NOMO-1 treated with DMSO at 0.1 percent for 48 hours (cell line): ENCODE measurements around the gene MTRFR.
"Not testable (repeated sequence)": the region's sequence is repeated elsewhere in the genome, so short reads cannot be mapped to it uniquely, and the experiment has no call there.

Experiments
- DNase-seq: peaks from one replicate; lab custom pipeline; 2025; ENCODE audit not compliant: unreplicated experiment; lab: John Stamatoyannopoulos, UW

MTRFR gene

GRCh38 chr12:123248996-123249741 lies 15.9 kb downstream of the MTRFR start:
- DNase-seq = not testable (repeated sequence)

- DNase-seq = no peak
Observed at GRCh38 chr12:123250471-123251383, 17.5 kb downstream of the MTRFR start.

- DNase-seq = no peak
Observed at GRCh38 chr12:123251403-123252076, 18.3 kb downstream of the MTRFR start.

GRCh38 chr12:123252365-123252764 lies 19.1 kb downstream of the MTRFR start:
- not testable (repeated sequence) for DNase-seq

DNA sequence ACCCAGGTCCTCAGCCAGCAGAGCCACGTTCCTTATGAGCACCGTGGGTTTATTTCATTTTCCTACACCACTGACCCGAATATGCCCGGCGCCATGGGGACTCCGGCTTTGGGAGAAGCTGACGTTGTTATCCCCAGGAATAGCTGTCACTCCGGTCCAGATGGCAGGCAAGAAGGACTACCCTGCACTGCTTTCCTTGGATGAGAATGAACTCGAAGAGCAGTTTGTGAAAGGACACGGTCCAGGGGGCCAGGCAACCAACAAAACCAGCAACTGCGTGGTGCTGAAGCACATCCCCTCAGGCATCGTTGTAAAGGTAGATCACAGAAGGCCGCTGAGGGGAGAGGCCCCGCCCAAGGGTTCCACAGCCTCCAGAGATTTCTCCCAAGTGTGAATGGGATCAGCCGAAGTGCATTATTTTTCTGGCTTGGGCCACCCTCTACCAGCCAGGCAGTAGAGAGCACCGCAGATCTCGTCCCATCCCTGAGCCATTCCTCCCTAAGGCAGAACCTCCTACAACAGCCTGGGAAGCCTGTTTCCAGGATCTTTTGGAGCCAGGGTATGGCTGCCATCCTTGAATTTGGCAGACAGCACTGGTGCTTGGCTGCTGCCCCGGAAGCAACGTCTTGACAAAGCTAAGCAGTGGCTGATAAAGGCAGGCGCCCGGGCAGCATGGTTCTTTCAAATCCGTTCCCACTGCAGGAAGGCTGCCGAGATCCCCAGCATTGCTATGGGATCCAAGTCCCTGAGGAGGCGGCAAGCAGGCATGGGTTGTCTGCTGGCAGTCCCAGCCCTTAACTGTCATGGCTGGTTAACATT lies 20.6 kb downstream of the MTRFR start:
- no peak for DNase-seq

DNA sequence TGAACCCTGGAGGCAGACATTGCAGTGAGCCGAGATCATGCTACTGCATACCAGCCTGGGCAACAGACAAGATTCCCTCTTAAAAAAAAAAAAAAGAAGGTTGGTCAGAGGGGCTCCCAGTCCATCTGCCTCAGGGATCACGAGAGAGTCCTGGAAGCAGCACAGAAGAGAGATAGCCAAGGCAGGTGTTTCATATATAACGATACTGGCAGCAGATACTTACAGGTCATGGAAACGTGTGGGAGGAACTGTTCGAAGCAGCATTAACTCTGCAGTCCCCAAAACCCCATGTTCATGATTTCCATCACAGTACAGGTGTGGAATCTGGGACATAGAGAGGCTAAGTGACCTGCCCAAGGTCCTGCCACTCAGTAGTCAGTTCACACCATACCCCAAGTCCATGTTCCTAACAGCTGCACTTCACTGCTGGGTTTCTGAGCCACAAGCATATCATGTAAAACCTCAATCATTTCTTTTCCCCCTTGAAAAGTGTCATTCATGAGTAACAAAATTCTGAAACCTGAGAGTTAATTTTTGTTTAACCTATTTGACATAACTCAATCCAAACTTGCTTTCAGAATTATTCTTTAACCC lies 21.7 kb downstream of the MTRFR start:
- no peak for DNase-seq

DNA sequence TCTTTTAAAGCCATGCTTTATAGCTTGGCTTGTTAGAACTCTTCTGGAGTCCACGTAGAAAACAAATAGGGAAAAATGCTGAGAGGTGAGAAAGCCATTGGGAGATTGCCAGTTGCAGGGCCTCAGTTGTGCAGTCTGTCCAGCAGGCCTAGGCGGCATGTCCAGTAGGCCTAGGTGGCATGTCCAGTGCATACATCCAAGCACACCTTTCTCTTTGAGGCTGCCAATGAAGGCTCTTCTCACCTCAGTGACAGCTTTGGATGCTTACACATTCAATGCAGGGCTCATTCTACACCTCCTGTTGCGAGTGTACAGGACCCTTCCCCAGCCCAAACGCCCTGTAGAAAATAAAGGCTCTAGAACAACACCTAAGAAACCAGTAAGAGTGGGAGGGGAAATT lies 25.4 kb downstream of the MTRFR start:
- no peak for DNase-seq

- no peak for DNase-seq
Observed at GRCh38 chr12:123260081-123260480, 26.8 kb downstream of the MTRFR start.

DNA sequence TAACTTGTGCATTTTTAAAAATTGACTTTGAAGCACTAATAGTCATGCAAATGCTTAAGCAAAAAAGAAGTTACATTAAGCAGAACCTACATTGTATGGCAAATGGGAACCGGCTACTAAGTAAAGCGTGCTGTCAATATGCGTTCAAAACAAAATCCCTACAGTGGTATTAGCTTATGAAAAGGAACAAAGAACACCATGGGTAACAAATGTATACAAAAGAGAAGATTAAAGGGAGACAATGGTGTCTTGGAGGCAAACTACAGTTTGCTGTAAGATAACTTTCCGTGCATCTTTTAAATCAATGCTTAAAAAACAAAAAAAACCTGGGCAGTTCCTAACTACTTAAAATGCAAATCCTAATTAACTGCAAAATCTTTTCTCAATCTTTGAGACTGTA lies 28.0 kb downstream of the MTRFR start:
- DNase-seq = no peak

DNA sequence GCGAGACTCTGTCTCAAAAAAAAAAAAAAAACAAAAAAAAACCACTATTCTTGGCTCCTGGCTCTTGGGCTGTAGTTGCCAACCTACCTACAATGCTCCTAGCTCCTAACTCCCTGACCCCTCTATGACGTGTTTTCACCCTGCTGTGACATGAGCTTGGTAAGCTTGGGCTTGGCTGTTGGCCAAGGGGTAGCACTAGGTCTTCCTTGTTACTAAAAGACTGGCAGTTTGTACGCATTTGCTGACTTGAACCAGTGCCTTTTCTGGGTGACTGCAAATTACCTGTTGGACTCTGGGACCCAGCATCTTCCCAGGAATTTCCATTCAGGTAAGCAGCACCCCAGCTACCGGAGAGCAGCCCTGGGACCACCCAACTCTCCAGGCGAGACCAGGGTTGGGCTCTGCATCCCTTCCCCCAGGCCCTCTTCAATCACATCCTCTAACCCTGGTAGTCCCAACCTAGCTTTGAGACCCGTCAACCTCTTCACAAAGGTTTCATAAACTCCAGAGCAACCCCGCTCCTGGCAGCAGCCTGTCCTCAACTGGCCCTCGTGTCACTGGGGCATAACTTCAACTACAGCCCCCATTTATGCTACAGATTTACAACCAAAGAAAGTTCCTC lies 30.1 kb downstream of the MTRFR start:
- no peak for DNase-seq

DNA sequence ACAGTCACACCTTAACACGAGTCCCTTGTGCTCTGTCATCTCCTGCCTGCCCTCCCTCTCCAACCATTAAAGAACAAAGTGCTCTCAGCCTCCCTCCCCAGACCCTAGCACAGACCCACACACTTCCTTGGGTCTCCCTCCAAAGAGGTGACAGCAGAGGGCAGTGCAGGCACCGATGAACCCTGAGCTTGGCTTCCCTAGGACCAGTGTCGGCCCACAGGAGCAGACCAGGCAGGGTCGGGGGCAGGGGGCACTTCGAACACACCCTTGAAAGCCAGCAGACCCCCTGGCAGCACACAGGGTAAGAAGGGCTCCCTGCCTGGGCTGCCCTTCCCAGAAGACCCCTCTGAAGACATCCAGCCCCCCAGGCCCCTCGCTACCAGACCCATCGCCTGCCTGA lies 31.4 kb downstream of the MTRFR start:
- DNase-seq = no peak

DNA sequence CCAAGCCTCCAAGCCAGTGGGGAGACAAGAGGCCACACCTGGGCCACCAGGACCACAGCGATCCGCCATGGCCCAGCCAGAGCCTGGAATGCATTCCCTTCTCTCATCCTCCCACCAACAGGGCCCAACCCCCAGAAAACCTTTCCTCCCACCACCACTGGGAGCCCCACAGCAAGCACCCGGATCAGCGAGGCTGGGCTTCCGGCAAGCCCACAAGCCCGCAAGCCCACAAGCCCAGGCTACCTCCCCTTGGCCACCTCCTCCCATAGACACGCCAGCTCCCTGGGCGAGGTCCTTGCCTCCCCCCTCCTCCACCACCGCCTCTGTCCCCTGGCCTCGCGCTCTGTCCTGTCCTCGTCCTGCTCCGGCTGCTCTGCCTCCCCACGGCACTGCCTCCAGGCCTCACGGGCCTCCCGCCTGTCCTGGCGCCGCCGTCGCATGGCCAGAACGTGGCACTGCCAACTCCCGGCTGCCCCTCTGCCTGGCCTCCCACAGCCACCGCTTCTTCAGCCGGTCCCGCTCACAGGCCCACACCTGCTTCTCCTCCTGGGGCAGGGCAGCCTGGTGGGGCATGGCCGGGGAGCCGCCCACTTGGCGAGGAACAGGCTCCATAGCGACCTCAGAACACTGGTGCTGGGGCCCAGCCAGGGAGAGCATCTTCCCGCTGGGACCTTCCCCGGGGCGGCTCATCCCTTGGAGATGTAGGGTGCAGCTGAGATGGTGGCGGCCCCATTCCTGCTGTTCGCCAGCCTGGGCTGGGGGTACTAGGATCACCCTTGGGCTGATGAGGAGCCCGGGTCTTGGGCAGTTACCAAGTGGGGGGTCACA lies 32.8 kb downstream of the MTRFR start:
- DNase-seq = no peak

DNA sequence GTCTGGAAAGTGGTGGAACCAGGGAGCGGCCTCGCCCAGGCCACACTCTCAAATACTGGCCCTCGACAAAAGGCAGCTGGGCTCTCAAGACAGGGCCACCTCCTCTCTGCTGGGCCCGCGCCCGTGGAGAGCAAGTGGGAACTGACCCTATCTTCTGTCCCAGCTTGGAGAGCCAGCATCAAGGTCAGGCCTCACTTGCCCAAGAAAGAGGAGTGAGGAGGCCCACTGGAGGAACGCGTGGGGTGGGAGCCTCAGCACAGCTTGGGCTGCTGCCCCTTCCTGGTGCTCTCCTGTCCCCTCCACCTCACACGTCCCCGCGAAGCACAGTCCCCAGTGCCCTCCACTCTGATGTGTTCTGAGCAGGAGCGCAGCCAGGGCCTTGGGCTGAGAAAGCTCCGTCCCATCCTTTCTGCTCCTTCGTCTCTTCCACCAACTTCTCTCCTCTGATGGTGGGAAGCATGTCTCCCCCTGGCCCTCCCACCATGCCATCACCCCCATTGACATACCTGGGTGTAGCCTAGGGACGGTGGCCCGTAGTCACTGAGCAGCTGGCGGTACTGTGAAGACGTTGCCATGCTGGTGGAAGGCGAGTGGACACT lies 33.5 kb downstream of the MTRFR start:
- no peak for DNase-seq

DNA sequence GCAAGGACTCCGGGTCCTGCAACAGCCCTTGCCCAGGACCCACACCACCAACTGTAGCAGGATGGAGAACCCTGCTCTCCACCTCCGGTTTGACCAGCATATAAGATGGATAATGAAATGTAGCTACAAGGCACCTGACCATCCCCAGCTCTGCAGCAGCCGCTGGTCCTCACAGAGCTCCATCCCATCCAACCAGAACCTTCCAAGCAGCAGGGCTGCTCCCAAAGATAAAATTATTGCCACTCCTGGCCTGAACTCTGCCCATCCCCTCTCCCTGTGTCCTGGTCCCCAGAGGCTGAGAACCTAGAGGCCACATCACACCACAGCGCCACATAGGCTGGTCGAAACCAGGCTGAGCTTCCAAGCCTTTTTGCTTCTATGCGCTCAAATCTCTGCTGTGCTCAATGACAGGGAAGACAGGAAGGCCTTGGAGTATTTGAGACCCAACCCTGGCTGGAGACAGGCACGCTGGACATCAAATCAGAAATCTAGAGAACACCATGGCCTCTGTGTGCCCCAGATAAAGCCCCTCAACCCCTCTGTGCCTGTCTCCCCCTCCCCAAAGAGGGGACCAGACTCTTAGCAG lies 34.2 kb downstream of the MTRFR start:
- no peak for DNase-seq

DNA sequence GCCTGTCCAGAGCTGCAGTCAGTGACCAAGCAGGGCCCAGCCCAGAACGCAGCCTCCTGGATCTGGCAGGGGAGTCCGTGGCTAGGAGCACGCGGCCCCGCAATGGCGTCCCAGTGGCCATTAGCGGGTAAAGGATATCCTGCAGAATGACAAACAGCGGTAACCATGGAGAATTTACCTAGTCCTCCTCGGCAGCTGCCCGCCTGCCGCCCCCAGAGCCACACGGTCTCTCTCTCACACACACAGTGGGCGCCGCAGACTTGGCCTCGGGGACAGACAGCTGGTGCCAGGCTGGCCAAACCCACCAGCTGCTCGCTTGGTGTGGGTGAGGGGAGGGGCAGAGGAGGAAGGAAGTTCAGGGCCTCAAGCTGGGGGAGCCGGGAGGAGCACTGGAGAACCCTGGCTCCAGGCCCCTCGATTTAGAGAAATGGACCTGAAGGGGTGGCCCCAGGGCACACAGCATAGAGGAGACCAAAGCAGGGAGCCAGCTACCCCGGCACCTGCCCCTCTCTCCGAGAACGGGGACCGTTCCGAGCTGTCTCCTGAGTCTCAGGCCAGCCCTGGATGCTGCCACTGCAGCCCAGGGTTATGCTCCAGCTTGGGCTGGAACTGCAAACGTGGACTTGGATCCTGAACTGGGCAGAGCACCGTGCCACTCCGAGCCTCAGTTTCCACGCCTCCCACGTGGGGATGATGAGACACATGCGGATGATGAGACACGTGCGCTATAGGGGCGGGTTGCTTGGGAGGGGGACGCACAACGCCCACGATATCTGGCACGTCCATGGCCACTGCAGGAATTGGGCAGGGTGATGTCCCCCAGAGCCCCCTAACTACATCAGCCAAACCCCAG lies 35.0 kb downstream of the MTRFR start:
- peak; percentile 24 for DNase-seq

DNA sequence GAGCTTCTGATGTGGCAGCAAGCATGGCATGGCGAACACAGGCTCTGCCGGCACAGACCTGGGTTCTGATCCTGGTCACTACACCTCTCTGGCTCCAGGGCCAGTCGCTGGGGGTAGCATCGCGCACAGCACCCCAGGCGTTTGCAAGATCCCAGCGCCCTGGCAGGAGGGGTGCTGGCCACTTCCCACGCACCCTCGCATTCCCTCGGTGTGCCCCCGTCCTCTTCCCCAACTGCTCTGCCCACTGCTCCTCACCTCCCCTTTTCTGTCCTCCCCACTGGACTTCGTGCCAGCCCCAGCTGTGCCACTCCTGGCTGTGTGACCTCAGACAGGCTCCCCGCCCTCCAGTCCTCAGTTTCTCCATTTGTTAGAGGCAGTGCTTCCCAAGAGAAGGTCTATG lies 35.6 kb downstream of the MTRFR start:
- no peak for DNase-seq

DNA sequence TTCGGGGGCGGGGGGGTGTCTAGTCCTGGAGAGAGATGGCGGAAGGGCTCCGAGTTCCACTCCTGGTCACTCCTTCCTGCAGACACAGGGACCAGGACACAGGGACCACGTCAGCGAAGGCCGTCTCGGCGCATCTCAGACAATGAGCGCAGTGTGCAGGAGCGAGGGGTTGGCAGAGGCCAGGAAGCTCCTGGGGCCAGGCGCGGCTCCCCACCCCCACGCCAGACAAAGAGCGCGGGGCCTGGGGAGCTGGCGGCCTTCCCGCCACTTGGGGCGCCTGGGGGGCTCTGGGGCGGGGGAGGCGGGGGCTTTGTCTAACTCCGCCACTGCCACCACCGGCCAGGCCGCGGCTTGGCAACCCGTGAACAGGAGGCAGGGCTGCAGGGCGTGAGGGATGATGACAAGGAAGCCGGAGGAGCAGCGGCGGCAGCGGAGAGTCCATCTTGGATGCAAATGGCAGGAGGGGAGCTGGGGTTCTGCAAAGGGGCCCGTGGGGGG lies 36.2 kb downstream of the MTRFR start:
- DNase-seq = no peak
